ENCODE data around the gene LTB4R2.
"Not testable (repeated sequence)": the region's sequence is repeated elsewhere in the genome, so short reads cannot be mapped to it uniquely, and the experiment has no call there.

The LTB4R2 gene

DNA sequence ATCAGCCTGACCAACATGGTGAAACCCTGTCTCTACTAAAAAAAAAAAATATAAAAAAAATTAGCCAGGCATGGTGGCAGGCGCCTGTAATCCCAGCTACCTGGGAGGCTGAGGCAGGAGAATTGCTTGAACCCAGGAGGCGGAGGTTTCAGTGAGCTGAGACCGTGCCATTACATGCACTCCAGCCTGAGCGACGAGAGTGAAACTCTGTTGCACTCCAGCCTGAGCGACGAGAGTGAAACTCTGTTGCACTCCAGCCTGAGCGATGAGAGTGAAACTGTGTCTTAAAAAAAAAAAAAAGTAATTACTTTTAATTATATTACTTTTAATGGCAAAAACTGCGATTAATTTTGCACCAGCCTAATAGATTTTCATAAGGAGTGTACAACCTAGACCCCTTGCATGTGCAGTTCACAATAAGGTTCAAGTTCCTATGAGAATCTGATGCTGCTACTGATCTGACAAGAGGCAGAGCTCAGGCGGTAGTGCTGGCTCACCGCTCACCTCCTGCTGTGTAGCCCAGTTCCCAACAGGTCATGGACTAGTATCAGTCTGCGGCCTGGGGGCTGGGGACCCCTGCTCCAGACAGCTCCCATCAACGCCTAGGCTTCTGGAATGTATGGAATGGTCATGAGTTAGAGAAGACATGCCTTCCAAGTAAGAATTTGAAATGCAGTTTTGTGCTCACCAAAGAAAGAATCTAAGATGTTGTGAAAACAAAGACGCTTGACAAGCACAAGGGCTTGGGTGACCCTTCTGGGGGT lies 11.5 kb downstream of the LTB4R2 start:
- DNase-seq (ENCODE audit: low read depth) = no peak

DNA sequence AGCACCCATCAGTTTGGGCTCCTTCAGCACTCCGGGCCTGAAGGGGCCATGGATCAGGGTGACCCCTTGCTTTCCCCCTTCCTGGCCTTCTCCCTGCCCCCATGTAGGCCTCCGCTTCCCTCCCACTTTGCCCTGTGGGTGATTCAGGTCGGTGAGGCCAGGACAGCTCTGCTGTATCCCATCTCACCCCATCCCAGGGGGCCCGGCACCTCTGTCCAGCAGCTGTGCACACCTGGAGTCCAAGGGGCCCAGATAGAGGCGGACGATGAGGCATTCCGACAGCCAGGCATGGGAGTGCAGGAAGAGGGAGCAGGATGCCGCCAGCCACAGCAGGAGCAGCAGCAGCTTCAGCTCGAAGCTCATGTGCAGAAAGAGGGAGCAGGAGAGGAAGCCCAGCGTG lies 12.7 kb downstream of the LTB4R2 start:
- DNase-seq (ENCODE audit: low read depth) = no peak

DNA sequence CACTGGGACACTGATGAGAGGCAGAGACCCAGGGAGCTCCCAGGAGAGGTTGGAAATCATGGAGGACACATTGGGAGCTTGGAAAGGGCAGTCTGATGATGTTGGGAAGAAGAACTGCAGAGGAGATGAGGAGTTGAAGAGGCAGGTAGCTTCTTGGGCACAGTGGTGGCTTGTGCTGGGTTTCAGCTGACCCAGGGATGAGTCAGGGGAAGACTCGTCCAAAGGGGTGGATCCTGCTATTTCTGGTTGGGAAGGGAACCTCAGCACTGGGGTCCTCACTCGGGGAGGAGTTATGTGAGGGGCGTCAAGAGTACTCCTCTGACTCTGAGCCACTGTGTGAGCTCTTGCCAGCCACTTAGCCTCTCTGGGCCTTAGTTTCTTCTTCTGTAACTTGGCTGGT lies 13.4 kb downstream of the LTB4R2 start:
- DNase-seq (ENCODE audit: low read depth) = no peak

DNA sequence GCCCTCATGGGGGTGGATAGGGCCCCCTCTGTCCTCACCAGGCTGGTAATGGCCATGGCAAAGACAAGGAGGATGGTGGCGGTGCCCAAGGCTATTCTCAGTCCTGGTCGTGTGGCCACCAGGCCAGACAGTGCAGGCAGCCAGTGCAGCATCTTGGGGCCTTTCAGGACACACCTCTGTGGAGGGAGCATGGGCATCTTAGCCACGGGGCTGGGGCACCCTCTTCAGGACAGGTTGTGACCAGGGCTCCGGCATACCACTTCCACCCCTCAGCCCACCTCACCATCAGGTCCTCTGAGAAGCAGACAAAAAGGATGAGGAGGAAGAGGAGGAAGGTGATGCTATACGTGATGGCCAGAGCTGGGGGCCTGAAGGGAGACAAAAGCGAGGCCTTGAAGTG lies 14.1 kb downstream of the LTB4R2 start:
- no peak for DNase-seq (ENCODE audit: low read depth)

DNA sequence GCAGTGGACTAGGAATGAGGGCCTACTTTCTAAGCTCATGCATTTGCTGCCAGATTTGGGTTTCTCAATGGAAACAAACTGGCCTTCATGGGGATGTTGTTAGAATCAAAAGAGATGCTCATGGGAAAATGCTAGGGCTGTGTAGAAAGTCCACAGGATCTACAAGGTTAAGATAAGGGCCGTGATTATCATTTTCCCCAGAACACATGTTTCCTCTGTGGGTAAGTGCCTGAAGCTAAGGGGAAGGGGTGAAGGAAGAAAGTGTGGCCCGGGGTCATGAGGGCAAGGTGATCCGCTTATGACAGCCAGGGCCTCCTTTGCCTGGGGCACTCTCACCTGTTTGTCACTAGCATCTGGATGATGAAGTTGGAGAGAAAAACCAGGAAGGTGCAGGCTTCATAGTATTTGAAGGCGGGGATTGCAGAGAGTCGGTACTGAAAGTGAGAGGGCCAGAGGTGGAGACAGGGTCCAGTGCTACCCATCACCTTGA lies 15.1 kb downstream of the LTB4R2 start:
- DNase-seq (ENCODE audit: low read depth) = no peak

DNA sequence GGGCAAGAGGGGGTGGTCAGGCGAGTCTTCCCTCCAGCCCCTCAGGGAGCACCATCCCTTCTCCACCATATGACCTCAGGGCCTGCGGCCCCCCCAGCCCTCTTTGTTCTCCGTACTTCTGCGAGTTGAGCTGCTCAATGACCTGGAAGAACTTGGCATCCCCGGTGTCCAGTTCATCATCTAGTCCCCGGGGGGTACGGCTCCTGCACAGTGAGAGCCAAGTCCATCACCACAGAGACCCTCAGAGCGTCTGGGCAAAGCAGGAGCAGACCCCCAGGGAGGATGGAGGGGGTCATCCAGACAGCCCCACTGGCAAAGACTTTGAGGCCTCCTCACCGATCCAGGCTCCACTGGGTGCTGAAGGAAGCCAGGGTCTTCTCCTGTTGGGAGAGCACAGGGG lies 16.0 kb downstream of the LTB4R2 start:
- DNase-seq (ENCODE audit: low read depth) = no peak

DNA sequence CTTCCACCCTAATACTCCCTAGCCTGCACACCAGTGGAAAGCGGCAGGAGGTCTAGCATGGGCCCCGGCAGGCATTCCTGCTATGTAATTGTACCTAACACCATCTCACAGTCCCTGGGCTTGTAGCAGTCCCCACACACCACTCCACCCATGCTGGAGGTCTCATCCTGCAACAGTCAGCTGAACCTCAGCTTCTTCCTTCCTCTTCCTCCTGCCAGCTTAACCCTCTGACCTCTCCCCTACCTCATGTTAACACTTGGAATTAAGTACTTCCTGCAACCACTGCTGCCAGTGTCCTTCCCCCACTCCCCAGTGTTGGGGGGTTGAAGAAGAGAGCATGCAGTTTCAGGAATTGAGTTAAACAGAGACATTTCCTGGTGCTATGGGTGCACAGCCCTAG lies 17.4 kb downstream of the LTB4R2 start:
- no peak for DNase-seq (ENCODE audit: low read depth)

DNA sequence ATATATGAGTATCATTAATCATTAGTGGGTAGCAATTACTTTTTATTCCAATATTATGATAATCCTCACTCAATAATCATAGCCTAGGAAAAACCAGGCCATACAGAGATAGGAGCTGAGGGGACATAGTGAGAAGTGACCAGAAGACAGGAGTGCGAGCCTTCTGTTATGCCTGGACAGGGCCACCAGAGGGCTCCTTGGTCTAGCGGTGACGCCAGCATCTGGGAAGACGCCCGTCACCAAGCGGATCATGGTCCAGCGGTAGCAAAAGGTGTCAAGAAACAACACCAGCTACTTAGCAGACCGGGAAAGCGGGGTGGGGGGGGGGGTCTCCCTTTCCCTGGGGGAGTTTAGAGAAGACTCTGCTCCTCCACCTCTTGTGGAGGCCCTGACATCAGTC lies 18.0 kb downstream of the LTB4R2 start:
- not testable (repeated sequence) for DNase-seq (ENCODE audit: low read depth)

DNA sequence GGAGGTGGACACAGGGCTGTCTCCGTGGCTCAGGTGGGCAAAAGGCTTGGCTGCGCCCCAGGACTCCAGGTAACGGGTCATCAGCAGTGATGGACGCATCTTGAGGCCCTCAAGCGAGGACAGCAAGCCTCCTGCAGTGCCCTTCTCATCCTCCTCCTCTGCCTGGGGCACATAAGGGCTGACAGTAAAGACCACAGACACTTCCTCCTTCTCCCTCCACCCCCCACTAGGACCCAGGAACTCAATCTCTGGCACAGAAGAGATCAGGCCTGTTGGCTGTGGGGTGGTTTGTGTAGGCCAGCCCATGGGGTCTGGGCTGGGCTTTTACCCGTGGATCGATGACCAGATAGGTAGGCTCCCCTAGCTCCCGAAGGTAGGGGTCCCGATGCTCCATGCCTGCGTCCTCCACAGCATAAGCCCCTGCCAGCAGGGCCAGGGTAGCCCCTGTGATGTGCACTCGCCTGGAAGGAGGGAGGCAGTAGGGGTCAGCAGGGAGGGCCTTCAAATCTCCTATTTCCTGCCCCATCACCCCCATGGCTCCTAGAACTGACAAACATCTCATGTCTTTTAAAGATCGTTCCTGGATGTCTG lies 19.2 kb downstream of the LTB4R2 start:
- DNase-seq (ENCODE audit: low read depth) = no peak

DNA sequence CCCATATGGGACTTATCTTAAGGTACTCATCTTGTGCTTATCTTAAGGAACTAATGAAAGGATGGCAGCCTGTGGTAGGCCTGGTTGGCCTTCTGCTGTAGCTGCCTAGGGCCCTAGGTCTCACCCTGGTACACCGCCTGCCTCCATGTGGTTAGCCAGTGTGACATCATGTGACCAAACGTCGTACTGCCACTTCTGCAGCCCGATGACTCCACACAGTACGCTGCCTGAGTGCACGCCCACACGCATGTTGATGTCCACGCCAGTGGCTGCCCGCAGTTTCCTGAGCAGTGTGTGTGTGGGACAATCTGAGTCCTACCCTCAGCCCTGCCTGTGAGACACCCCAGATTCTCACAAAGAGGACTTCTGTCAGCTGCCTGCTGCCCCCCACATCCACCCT lies 19.8 kb downstream of the LTB4R2 start:
- DNase-seq (ENCODE audit: low read depth) = no peak

DNA sequence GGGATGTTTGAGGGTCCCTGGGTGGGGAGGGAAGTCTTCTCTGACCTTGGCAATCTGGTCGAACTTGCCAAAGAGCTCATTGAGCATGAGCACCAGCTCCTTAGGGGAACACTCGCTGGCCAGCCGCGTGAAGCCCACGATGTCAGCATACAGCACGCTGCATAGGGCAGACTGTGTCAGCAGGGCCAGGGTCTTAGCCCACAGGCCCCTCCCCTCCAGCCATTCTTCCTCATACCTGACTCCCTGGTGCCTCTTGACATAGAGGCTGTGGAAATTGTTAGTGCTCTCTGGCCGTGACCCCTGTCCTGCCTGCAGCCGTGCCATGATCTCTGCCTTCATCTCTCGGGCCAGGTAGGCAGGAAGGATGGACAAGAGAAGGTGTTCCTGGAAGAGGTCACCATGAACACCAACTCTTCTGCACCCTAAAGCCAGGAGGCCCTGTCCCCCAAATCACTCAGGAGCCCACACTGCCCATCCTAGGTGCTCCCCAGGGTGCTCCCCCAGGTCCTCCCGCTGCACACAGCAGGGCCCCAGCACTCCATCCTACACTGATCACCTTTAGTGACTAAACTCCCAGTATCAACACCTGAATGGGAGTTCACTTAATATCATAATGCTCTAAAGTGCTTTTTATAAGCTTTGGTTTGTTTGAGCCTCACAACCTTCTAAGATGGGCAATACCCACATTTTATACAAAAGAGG lies 21.2 kb downstream of the LTB4R2 start:
- DNase-seq (ENCODE audit: low read depth) = no peak

DNA sequence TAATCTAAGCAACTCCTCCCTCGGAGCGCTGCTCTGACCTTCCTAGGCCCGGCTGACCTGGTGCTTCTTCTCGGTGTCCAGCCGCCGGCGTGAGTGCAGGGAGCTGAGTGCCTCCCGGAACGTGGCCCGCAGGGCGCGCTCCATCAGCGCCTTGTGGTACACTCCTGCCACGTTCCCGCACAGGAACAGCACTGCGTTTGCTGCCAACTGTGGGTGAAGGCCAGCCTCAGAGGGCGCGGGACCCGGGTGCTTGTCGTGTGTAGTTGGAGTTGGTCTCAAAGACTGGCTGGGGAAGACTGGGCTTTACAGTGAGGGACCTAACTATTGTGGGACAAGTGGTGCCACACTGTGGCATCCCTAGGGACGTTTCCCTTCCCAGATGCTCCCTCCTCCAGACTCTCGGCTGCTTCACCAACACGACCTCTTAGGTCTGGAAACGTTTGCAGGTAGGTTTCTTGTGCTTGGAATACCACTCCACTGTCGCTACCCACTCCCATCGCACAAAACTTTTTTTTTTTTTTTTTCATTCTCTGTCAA lies 21.9 kb downstream of the LTB4R2 start:
- DNase-seq (ENCODE audit: low read depth) = no peak

DNA sequence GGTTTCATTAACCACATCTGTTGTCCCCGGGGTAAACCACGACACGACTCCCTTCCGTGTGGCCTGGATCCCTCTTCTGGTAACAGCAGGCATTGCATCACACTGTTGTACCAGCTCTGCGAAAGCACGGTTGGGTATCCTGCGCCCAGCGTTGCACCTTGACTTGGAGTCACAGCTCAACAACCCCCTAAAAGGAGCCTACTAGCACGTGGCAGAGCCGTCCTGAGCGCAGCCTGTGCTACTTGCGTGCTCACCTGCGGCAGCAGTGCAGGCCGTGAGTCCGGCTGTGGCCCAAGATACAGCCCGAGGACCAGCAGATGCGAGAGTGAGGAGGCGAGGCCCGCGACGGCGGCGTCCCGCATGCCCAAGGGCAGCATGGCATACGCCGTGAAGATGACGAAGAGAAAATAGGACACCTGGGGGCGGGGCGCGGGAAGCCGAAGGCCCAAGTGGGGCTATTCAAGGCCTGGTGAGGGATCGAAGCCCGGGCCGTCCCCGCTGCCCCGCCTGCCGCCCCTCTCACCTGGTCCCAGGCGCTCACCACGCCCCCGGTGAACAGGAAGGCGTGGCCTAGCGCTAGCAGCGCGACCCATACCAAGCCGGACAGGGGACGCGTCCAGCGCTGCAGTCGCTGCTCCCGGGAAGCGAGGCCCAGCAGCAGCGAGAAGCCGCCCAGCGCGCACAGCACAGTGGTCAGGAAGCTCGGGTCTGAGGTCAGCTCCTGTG lies 22.5 kb downstream of the LTB4R2 start:
- DNase-seq (ENCODE audit: low read depth) = peak; percentile 83

DNA sequence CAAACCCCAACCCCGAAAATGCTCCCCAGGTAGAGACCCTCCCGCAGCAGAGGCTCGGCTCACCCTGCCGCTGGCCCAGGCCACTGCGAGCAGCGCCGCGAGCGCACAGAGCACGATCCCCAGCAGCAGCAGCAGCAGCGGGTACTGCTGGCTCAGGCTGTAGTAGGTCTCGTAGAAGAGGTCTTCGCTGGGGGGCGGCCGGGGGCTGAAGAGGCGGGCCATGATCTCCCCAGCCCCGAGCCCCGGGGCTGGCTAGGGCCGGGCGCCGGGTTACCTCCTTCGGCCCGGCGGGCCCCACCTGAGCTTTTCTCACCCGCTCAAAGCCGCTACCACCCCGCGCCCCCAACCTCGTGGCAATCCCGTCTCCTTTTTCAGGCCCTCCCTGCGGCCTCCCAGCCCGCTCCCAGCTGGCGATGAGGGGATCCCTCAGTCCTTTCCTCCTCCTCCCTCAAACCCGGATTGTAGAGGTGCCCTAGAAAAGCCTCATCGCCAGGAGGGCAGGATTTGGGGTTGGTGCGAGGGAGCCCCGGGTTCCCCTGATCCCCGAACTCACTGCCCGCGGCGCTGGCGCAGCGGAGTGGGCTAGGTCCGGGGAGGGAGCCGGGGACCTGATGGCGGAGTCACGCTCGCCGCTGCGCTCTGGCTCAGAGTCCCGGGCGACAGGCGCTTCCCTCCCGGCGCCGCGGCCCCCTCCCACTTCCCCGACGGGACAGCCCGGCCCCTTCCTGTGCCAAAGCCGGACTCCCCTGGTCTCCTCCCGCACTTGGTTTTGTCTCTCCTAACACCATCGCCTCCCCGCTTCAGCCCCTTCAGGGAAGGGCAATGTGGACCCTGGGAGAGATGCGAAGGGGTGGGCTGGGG lies 24.7 kb downstream of the LTB4R2 start, which contains the start of gene ADCY4:
Gene ADCY4, minus strand, starts transcription at position 641 of the 861 bp plus-strand sequence. Its CDS starts 419 bp downstream, at position 222.
- DNase-seq (ENCODE audit: low read depth) = no peak

DNA sequence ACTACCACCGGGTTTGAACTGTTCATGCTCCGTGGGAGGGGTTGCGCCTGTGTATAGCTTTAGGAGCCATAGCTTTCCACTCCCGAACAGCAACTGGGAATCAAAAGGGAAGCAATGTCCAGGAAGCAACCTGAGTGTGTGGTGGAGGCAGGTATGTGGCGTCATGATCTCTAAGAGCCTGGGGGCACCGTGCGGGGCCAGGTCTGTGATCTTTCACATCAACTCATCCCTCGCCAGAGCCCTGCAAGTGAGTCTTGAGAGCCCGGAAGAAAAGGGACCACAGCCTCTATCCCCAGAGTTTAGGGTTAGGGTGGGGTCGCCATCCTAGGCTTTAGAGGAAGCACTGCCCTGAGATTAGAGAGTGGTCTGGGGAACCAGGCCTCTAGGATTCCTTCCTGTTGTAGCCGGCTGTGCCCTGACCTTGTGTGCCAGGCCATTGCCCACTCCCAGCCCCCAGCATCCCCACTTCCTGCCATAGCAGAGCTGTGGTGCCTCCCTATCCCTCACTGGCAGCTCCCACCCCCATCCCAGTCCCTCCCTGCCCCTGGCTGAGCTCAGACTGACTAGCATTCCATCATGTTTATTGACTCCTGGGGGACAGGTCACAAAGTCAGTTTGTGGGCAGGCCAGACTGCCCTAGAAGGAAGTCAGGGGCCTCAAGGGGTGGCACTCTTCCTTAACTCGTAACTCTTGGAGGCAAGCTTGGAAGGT lies 25.7 kb downstream of the LTB4R2 start:
- no peak for DNase-seq (ENCODE audit: low read depth)

DNA sequence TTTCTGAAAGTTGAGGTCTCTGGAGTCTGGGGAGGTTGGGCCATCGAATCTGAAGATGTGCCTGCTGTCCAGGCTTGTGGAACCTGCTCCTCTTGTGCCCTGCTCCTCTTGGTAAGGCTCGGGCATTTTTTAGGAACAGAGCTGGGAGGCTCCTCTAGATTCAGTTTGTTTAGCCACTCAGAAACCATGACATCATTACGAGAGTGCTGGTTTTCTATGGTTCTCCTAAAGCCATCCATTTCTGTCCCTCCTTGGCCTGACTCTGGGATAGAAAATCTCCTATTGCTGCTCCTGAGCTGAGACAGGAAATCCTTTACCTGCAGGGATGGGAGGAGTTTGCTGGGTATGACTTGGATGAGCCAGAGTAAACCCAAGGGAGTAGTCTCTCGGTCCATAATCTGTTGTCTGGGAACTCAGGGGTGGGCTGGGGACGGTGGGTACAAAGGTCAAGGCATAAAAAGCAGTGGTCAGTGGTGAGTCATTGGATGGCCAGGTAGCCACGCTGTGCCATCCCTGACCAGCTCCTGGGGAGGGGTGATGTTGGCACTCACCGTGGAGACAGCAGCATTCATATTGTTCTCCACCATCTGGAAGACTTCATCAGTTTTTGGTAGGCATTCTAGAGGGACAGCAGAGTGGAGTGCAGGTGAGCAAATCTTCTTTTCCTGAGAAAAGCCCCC lies 27.3 kb downstream of the LTB4R2 start:
- DNase-seq (ENCODE audit: low read depth) = no peak

DNA sequence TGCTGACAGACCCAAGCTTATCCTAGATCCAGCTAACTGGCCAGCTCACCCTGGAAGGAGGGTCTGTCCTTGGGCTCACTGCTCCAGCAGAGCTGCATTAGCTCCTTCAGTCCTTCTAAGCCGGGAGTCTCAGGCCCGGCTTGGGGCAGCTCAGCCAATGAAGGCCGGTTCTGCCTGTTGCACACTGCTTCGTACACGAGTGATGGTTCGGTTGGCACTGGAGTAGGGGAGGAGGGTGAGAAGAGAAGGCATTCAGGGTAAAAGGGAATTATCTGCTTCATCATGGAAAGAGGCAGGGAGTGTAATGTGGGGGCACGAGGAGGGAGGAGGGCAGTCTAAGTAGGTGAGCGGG lies 27.9 kb downstream of the LTB4R2 start:
- no peak for DNase-seq (ENCODE audit: low read depth)

DNA sequence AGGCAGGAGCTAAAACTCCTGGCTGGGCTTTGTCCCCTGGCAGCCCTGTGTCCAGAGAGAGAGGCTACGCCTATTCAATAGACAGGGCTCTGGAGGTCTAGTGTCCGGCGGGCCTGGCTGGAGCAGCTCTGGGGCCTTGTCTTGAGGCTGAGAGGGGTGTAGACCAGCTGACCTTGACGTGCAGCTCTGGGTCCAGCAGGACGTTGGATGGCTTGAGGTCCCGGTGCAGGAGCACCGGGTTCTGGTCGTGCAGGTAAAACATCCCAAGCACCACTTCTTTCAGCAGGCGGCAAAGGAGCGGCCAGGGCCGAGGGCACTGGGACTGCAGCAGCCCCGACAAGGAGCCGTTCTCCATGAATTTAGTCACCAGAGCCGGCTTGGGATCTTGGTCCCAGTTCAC lies 28.9 kb downstream of the LTB4R2 start:
- no peak for DNase-seq (ENCODE audit: low read depth)

DNA sequence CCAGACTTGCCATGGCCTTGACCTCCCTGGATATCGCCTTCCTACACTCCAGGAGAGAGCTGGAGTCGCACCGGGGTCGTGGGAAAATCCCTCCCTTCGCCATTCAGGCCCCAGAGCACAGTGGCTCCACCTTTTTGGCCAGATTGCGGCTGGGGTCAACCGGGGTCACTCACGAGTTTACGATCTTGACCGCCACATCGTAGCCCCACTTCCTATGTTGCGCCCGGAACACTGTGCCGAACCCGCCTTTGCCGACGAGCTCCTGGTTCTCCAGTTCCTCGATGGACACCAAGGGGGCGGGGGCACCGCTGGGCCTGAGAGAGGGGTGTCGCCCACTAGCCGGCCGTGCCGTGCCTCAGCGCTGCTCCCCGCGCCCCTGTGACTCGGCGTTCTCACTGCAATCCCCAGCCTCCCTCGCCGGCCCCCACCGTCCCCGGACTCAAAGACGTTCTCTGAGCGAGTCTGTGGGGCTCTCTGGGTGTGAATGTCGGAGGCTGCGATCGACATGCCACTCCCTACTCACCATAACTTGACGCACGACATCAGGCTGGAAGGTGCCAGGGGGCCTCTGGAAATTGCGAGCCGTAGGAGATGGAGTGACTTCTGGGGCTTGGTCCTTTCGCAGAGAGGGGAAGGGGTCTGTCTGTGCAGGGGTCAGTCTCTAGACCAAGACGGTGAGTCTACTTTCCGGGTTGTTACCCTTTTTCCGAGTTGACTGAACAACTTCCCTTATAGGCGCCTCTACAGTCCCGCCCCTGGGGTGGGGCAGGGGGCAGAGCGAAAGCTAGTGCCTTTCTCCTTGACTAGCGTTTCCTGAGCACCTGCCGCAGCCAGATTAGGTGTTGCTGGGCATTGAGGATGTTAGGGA lies 29.6 kb downstream of the LTB4R2 start, which contains the start of gene RIPK3:
Gene RIPK3, minus strand, starts transcription at position 708 of the 868 bp plus-strand sequence. Its CDS starts 165 bp downstream, at position 543.
- peak; percentile 46 for DNase-seq (ENCODE audit: low read depth)

All from T follicular helper cell (primary cell).